ENCODE results near the gene GPR4.
"Not testable (repeated sequence)": the region's sequence is repeated elsewhere in the genome, so short reads cannot be mapped to it uniquely, and the experiment has no call there.

The GPR4 gene

DNA sequence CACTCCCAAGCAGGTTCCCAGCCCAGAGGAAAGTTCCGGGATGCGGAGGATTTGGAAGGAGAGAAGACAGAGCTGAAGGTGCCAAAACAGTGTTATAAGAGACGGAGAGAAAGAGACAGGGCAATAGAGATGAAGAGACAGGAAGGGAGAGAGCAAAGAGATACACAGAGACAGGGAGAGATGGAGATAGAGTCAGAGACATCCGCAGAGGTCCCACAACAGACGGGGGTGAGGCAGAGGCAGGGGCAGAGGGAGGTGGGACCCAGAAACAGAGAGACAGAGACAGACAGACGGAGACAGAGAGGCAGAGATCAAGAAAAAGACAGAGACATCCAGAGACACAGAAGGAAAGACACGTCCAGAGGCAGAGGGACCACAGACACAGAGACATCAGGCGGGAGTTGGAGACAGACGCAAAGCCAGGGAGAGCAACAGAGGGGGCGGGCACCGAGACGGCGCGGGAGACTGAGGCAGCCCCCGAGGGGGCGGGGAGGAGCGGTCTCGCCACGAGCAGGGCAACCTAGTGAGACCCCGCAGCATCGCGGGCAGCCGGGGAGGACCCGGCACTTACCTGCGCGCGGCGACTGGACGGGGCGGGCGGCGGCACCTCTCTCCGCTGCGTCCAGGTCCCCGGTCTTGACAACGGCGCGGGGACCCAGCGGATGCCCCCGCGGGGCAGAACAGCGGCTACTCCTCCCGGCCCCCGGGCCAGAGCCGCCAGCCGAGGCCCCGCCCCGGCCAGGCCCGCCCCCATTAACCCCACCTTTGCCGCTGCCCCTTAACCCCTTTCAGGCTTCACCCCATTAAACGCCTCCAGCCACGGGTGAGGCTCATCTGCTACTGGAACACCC lies at the start of gene GPR4:
GPR4 (minus strand) TSS at position 689 of the 851 bp plus-strand sequence. CDS start 10,346 bp downstream, outside the sequence.
- DNase-seq: no peak

- DNase-seq: no peak
These were observed 48.7 kb upstream of the GPR4 start for GRCh38 chr19:45650722-45651121.

DNA sequence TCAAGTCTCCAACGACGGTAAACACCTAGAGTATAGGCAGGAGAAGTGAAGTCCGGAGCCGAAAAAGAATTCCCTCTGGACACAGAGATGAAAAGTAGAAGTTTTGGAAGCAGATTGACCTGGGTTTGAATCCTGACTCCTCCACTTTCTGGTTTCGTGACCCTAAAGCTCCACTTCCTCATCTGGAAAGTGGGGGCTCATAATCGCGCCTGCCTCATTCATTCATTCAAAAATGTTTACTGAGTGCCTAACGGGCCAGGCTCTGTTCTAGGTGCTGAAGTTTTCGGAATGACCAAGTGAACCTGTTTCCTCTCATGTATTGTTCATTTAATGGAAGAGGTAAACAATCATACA lies 44.3 kb upstream of the GPR4 start:
- DNase-seq: no peak

DNA sequence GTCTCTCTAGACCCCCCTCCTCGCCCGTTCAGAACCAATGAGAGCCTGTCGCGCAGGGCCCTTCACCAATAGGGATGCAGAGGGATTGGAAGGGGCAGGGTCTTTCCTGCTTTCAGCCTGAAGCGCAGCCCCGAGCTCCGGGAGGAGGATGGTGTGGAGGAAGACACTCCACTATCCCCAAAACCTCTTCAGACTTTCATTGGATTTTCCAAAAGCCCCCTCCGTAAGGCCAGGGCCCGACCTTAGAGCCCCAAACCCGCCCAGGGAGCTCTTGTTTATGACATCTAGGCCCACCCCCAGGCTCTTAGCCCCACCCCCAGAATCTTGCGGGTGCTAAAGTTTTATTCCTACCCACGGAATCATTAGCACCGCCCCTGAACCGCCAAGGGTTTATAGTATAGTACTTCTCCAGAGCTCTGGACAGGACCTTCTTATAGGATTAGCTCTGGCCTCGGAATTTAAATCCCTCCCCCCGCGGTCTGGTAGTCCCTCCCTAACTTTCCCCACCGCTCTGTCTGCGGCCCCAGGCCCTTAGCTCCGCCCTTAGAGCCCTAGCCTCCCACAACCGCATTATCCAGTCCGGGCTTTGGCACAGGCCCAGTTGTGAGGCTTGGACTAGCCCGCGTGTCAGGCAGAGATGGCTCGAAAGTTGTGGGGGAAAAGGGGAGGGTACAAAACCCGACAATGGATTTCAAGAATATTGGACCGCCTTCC lies 43.8 kb upstream of the GPR4 start:
- peak; percentile 89 for DNase-seq

DNA sequence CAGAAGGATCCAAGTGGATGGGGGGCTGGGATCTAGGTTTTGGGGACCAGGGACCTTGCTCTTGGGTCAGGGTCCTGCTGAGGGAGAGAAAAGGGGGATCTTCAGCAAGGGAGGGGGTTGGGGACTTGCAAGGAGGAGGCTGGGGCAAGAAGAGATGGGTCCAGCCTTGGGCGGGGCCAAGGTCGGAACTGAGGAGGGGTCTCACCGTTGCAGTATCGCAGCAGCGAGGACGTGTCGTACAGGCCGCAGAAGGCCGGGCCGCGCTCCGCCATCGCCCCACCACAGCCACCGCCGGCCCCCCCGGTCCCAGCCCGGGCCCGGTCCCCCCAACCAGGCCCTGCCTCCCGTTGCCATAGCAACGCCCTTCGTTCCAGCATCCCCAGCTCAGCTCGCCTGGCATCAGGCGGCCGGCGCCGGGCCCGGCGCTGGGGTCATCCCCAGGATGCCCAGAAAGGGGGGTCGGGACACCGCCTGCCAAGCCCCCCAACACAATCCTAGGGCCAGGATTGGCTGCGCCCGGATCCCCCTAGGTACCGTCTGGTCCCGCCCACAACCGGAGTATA lies 43.1 kb upstream of the GPR4 start:
- no peak for DNase-seq

GRCh38 chr19:45643927-45644771 lies 42.1 kb upstream of the GPR4 start:
- no peak for DNase-seq

DNA sequence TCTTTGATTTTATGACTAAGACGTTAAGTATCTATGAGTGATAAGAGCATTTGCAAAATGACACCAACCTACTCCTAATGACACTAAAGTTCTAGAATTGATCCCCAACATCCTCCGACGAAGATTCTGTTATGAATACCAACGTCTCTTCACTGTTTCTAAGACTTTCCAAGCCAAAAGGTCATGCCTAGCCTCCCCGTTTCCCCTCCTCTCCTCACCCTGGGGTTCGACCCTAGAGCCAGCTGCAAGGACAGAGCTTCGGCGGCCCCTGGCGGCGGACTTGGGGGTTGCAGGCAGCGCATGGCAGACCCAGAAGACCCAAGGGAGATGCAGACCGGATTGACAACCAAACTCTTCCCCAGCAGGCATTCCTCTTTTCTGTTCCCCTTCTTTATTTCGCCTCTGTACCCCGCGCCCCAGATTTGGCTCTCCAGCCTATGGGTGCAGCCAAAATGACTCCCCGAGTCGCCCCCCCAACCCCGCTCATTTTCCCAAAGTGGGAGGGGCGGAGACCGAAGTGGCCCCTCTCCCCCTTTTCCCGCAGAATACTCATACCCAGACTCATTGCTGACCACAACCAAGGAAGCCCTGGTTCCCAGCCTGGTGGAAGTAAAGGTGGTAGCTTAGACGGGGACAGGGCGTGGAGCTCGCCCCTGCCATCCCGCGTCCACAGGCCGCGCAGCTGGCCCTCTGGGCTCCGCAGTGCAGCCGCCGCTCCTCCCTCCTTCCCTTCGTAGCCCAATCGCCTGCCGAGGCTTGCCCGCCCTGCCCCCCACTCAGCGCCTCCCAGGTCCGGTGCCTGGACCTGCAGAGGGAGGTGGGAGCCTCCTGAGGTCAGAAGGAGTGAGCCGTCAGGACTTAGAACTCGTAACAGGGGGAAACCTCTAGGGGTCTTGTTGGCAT lies 41.3 kb upstream of the GPR4 start:
- peak; percentile 98 for DNase-seq

- DNase-seq: peak; percentile 94
These were observed 39.5 kb upstream of the GPR4 start for GRCh38 chr19:45641274-45642105.

DNA sequence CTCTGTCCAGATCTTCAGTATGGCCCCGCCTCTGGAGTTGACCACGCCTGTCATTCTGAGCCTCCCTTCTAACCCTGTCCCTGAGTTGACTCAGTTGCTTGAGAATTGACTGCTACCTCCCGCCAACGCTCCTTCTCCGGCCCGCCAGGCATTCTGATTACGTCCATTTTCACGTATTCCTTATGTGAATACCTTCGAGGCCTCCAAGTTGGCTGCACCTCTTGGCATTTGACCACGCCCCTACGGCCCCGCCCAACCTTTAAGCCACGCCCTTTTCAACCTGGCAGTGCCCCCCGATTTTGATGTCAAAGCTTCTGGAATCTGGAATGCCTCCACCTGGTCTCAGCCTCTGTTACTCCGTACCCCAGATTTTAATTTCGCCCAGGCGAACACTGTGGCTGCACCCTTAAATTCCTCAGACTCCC lies 38.8 kb upstream of the GPR4 start:
- peak; percentile 79 for DNase-seq

- DNase-seq: peak; percentile 64
These were observed 37.1 kb upstream of the GPR4 start, which contains the start of gene EML2 for GRCh38 chr19:45638930-45639729. EML2 (minus strand) TSS chr19:45639397; CDS start chr19:45639376, 21 bp downstream.

- no peak for DNase-seq
These were observed 36.1 kb upstream of the GPR4 start for GRCh38 chr19:45637890-45638667.

GRCh38 chr19:45636902-45637301 lies 34.9 kb upstream of the GPR4 start:
- no peak for DNase-seq

GRCh38 chr19:45636275-45636674 lies 34.3 kb upstream of the GPR4 start:
- no peak for DNase-seq

DNA sequence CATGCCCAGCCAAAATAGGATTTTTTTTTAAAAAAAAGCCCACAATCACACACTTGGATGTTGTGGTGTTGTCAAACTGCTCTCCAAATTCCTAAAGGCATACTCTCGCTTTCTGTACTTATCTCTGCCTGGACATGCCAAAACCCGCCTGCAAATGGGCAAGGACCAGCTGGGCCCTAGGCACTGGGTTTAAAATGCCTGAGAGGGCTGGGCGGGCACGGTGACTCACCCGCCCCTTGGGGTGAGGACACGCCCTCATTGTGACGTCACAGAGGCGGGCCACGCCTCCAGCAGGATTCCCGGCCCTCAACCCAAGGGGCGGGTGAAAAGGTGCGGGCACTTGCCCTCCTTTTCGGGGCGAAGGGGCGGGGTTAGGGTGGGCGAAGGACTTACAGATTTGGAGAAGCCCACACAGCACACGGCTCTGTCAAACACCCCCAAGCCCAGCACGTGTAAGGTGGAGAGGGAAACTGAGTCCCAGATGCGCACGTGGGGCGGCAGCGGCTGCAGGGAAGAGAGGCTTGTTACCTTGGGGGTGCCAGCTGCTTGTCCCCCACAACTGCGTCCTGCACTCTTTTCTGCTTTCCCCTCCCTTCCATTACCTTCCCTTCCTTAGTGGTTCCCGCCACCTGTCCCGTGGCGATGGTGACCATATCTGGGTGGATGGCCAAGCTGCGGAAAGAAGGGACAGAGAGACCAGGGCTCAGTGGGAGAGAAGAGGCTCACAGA lies 30.6 kb upstream of the GPR4 start:
- peak; percentile 68 for DNase-seq

DNA sequence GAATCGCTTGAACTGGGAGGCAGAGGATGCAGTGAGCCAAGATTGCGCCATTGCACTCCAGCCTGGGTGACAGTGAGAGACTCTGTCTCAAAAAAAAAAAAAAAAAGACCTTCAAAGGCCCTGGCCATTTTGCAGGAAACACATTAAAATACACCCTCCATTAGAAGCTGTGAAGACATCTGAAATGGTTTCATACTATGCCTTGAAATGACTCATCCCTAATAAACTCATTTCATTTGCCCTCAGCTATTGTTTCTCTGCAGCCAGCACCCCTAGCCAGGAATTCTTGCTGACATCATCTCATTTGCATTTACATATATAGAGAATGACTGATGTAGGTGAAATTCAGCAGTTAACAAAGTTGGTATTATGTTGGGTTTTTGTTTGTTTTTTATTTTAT lies 28.5 kb upstream of the GPR4 start:
- peak; percentile 42 for DNase-seq

GRCh38 chr19:45629704-45630103 lies 27.7 kb upstream of the GPR4 start:
- no peak for DNase-seq

- DNase-seq: not testable (repeated sequence)
These were observed 26.2 kb upstream of the GPR4 start for GRCh38 chr19:45628219-45628618.

GRCh38 chr19:45623984-45624383 lies 22.0 kb upstream of the GPR4 start:
- DNase-seq: no peak
